SK-N-SH (cell line): Measurements from ENCODE around the gene SLC2A14. TPM values are rescaled to one million over a fixed set of nuclear protein-coding genes. Genes with fewer than 3 reads are reported as not detected.
"Not testable (repeated sequence)": the region's sequence is repeated elsewhere in the genome, so short reads cannot be mapped to it uniquely, and the experiment has no call there.

Source experiments
- CTCF ChIA-PET: fragments of 300-600, 350-600 bp; formaldehyde crosslinking; extraction: SDS; loops from one replicate; lab custom pipeline; 2021; lab: Yijun Ruan, JAX
- POLR2A ChIA-PET: fragments of 350-600 bp; sonication (Branson Sonifier 250); formaldehyde crosslinking; extraction: SDS; loops from one replicate; lab custom pipeline; 2020; ENCODE audit warnings: antibody characterized with exemption, inconsistent platforms; lab: Yijun Ruan, JAX
- DNase-seq: peaks from one replicate; pipeline ENCODE4 v3.0.0; 2012
- H2AFZ ChIP-seq: fragments of 200-600 bp; sonication (generic); 2 replicates; pipeline ENCODE4 v1.8.1; 2016; ENCODE audit warnings: antibody characterized with exemption, mild to moderate bottlenecking, low read depth
- H3F3A ChIP-seq: fragments of 200-600 bp; sonication (generic); replicated peaks from 2 replicates; pipeline ENCODE3; 2016; ENCODE audit warnings: antibody characterized with exemption, mild to moderate bottlenecking; ENCODE audit not compliant: insufficient read depth
- H3K27ac ChIP-seq, 2 experiments: fragments of 200-500 bp in 1 of 2; fragments of 200-600 bp in 1 of 2; sonication (Bioruptor generic) in 1 of 2; sonication (generic), shearing (Covaris generic) in 1 of 2; 2 replicates each; pipeline versions ENCODE4 v1.5.1 to v1.6.1; 2014 to 2016; ENCODE audit warnings: low read depth in 2 of 2, inconsistent platforms in 1 of 2, low read length in 1 of 2, mild to moderate bottlenecking in 1 of 2, mixed read lengths in 1 of 2
- H3K27me3 ChIP-seq: fragments of 200-600 bp; sonication (generic), shearing (Covaris generic); 2 replicates; pipeline ENCODE4 v1.6.1; 2016; ENCODE audit warnings: mixed run types; ENCODE audit not compliant: insufficient read depth
- H3K36me3 ChIP-seq, 2 experiments: fragments of 200-500 bp in 1 of 2; fragments of 200-600 bp in 1 of 2; sonication (Bioruptor generic) in 1 of 2; sonication (generic) in 1 of 2; replicated peaks in 1 of 2; 2 replicates each; pipeline versions ENCODE3 to v1.5.1; 2014 to 2016; ENCODE audit warnings: low read length in 1 of 2, mild to moderate bottlenecking in 1 of 2; ENCODE audit not compliant: insufficient read depth in 2 of 2, control insufficient read depth in 1 of 2
- H3K4me1 ChIP-seq, 2 experiments: fragments of 200-500 bp in 1 of 2; fragments of 200-600 bp in 1 of 2; sonication (Bioruptor generic) in 1 of 2; sonication (generic), shearing (Covaris generic) in 1 of 2; 2 replicates each; pipeline versions ENCODE4 v1.5.1 to v1.6.1; 2014 to 2016; ENCODE audit warnings: low read depth in 1 of 2, low read length in 1 of 2, mixed run types in 1 of 2; ENCODE audit not compliant: insufficient read depth in 2 of 2, control insufficient read depth in 1 of 2
- H3K4me2 ChIP-seq: fragments of 200-600 bp; sonication (generic), shearing (Covaris generic); 2 replicates; pipeline ENCODE4 v1.6.1; 2017; ENCODE audit warnings: mixed run types
- H3K4me3 ChIP-seq, 2 experiments: fragments of 200-500 bp in 1 of 2; fragments of 200-600 bp in 1 of 2; sonication (Bioruptor generic) in 1 of 2; sonication (generic), shearing (Covaris generic) in 1 of 2; 2 replicates each; pipeline versions ENCODE4 v1.5.1 to v1.8.1; 2014 to 2016; ENCODE audit warnings: low read depth in 2 of 2, inconsistent platforms in 1 of 2, low read length in 1 of 2, mild to moderate bottlenecking in 1 of 2, mixed read lengths in 1 of 2, moderate library complexity in 1 of 2
- H3K79me2 ChIP-seq: fragments of 200-600 bp; sonication (generic); 2 replicates; pipeline ENCODE4 v1.8.1; 2017; ENCODE audit warnings: mild to moderate bottlenecking; ENCODE audit not compliant: insufficient read depth
- H3K9ac ChIP-seq: fragments of 200-600 bp; sonication (generic); 2 replicates; pipeline ENCODE4 v1.6.1; 2017; ENCODE audit warnings: mixed run types
- H3K9me2 ChIP-seq: fragments of 200-600 bp; sonication (generic); 2 replicates; pipeline ENCODE4 v1.6.1; 2017; ENCODE audit warnings: mixed run types
- H3K9me3 ChIP-seq: fragments of 200-600 bp; sonication (generic); 2 replicates; pipeline ENCODE4 v1.6.1; 2017; ENCODE audit warnings: mixed run types, mild to moderate bottlenecking, moderate library complexity
- H4K20me1 ChIP-seq: fragments of 200-600 bp; sonication (generic); 2 replicates; pipeline ENCODE4 v1.6.1; 2017; ENCODE audit warnings: mild to moderate bottlenecking, mixed run types; ENCODE audit not compliant: insufficient read depth
- FOSL2 ChIP-seq: IDR thresholded peaks from 2 replicates; pipeline ENCODE4 v1.4.0; 2012; ENCODE audit warnings: low read depth, mild to moderate bottlenecking, moderate library complexity, borderline replicate concordance
- FOXJ3 ChIP-seq: sonication (generic); formaldehyde crosslinking; IDR thresholded peaks from 2 replicates; pipeline ENCODE4 v1.5.1; 2020; ENCODE audit warnings: mild to moderate bottlenecking, missing genetic modification reagents
- NFIC ChIP-seq: IDR thresholded peaks from 2 replicates; pipeline ENCODE4 v1.4.0; 2012; ENCODE audit warnings: borderline replicate concordance
- NRF1 ChIP-seq: IDR thresholded peaks from 2 replicates; pipeline ENCODE4 v1.6.1; 2012; ENCODE audit warnings: low read depth, mild to moderate bottlenecking, low read length
- RCOR1 ChIP-seq: fragments of 150-350 bp; IDR thresholded peaks from 2 replicates; pipeline ENCODE4 v1.6.1; 2017; ENCODE audit warnings: antibody characterized with exemption, low read length
- REST ChIP-seq: IDR thresholded peaks from 2 replicates; pipeline ENCODE4 v1.6.1; 2012; ENCODE audit warnings: mild to moderate bottlenecking, low read depth, low read length, moderate library complexity
- RFX5 ChIP-seq: IDR thresholded peaks from 2 replicates; pipeline ENCODE4 v1.6.1; 2012; ENCODE audit warnings: mild to moderate bottlenecking, improper control_type of control experiment, low read length
- SIN3A ChIP-seq: IDR thresholded peaks from 2 replicates; pipeline ENCODE4 v1.6.1; 2012; ENCODE audit warnings: low read depth, mild to moderate bottlenecking, low read length, moderate library complexity, borderline replicate concordance
- TAF1 ChIP-seq: IDR thresholded peaks from 2 replicates; pipeline ENCODE4 v1.6.1; 2012; ENCODE audit warnings: low read depth, mild to moderate bottlenecking, low read length, moderate library complexity, borderline replicate concordance
- TEAD4 ChIP-seq: IDR thresholded peaks from 2 replicates; pipeline ENCODE4 v1.4.0; 2012; ENCODE audit warnings: mild to moderate bottlenecking, borderline replicate concordance; ENCODE audit not compliant: insufficient read depth
- USF1 ChIP-seq: IDR thresholded peaks from 2 replicates; pipeline ENCODE4 v1.4.0; 2012; ENCODE audit warnings: low read depth, borderline replicate concordance
- ZBTB33 ChIP-seq: IDR thresholded peaks from 2 replicates; pipeline ENCODE4 v1.4.0; 2012; ENCODE audit warnings: low read depth, borderline replicate concordance
- WGBS: methylation state at CpG from one replicate; pipeline ENCODE4 v1.1.6; 2017; ENCODE audit warnings: low lambda C conversion rate; 5-methylcytosine and 5-hydroxymethylcytosine counted together
- polyA plus RNA-seq, 3 experiments: library from polyadenylated mRNA; depleted of rRNA; stranded (reverse); fragments of >200 nt; gene quantifications; 2 replicates each; pipeline ENCODE4 v1.2.3, GENCODE V29; 2012
- TF ChIP-seq, protein P1 (sequence below): fragments of 150-350 bp; IDR thresholded peaks from 2 replicates; pipeline ENCODE4 v1.6.1; 2016; ENCODE audit warnings: mild to moderate bottlenecking, low read depth, low read length

Gene SLC2A14
- polyA plus RNA-seq, 1 of the 3 experiments (the other 2 are of a cell fraction): 0.39 TPM

- Histone ChIP-seq H3K9me3 (no peaks in the 10 kb centered on the region), H3K79me2 (no peaks in the 10 kb centered on the region), H3K4me3 (no peak overlapping the region), H3K4me2 (no peak overlapping the region), H3K9me2 (no peaks in the 10 kb centered on the region), H3K4me1 (no peaks in the 10 kb centered on the region), H4K20me1 (no peaks in the 10 kb centered on the region), H2AFZ (no peak overlapping the region), H3K27me3 (peaks cover 27% of the 10 kb centered on the region; the same call in 1 of the 2 replicates), H3K27ac (no peak overlapping the region), H3K36me3 (no peaks in the 10 kb centered on the region), H3K9ac (no peak overlapping the region), H3F3A (no peaks in the 10 kb centered on the region)
- 8% methylated on average over 2 of the region's 2 CpGs for WGBS
- ChIA-PET POLR2A (no interaction called here), CTCF (no interaction called here)
- DNase-seq: no peak
- TF ChIP-seq TAF1 (no peak), USF1 (no peak), ZBTB33 (no peak), FOXJ3 (no peak), SIN3A (no peak), NRF1 (no peak), FOSL2 (no peak), TEAD4 (no peak), NFIC (no peak), RFX5 (no peak), RCOR1 (no peak), REST (no peak)
- TF ChIP-seq, protein P1, sequence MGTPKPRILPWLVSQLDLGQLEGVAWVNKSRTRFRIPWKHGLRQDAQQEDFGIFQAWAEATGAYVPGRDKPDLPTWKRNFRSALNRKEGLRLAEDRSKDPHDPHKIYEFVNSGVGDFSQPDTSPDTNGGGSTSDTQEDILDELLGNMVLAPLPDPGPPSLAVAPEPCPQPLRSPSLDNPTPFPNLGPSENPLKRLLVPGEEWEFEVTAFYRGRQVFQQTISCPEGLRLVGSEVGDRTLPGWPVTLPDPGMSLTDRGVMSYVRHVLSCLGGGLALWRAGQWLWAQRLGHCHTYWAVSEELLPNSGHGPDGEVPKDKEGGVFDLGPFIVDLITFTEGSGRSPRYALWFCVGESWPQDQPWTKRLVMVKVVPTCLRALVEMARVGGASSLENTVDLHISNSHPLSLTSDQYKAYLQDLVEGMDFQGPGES: no peak
These were observed 88.0 kb downstream of the SLC2A14 start for GRCh38 chr12:7784701-7785100.

GRCh38 chr12:7783433-7783832 lies 89.3 kb downstream of the SLC2A14 start:
- POLR2A ChIA-PET, CTCF ChIA-PET, H3K9ac ChIP-seq: not testable (repeated sequence)

More at GRCh38 chr12:7783433-7783832, 89.3 kb downstream of the SLC2A14 start:
- not testable (repeated sequence) for H3K9me3 ChIP-seq, H3K27ac ChIP-seq, H3K4me1 ChIP-seq, H2AFZ ChIP-seq, H4K20me1 ChIP-seq, H3K4me3 ChIP-seq, H3K79me2 ChIP-seq, H3K9me2 ChIP-seq, DNase-seq, H3K36me3 ChIP-seq, H3K4me2 ChIP-seq, H3F3A ChIP-seq
- 45% methylated on average over 9 of the region's 9 CpGs for WGBS
- H3K27me3 ChIP-seq: peaks cover 30% of the 10 kb centered on the region; the same call in 1 of the 2 replicates
